HG02763 (cell line): ENCODE measurements around the gene LCAT.

Source experiments
- ATAC-seq: cut with Tn5 transposase; IDR thresholded peaks from one replicate; pipeline ENCODE4 v1.9.1; 2021; ENCODE audit warnings: mild to moderate bottlenecking, moderate library complexity; ENCODE audit not compliant: unreplicated experiment

The LCAT gene

DNA sequence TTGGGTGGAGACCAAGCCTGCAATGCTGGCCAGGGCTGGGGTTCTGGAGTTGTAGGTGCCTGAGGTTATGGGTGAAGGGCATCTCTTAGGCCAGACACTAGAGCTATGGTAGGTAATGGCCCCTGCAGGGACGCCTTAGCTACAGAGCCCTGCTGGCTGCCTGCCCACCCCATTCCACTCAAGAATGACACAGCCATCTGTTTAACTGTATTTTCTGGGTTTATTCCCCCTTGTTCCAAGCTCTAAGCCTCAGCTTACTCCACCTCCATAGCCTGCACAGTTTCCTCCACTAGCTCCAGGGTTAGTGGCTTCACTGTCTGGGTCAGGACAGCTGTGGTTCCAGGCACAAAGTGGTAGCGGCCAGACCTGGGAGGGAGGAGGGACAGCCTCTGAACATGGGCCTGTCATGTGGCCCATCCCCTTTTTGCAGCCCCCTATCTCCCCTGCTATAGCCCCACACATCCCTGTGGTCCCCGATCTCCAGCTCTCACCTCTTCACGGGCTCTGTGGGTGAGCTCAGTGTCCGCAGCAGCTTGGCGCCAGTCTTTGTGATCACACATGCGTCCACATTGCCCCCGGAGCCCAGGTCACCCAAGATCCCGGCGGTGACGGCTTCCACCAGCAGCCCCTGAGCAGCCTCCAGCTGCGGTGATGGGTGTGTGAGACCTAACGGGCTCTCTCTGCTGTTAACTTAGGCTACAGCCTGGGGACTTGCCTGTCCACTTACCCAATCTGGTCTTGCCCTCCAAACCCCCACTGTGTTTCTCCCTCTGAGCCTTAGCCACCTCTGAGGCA, 9.4 kb downstream of the LCAT start:
- ATAC-seq = no peak

DNA sequence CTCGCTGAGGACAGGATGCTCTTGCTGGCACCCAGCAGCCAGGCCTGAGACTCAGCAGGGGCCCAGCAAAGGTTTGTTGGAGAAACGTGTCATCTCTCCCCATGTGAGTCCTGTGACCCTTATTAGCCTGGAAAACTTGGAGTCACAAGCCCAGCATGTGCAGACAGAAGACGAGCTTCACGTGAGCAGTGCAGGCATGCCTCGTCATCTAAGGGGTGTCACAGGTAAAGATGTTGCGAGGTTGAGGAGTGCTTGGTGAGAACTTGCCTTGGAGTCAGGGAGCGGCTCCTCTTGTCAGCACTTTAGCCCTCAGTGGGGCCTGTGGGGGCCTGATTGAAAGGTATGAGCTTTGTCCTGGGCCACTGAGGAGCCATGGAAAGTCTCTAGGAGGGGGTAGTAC, 10.1 kb downstream of the LCAT start:
- ATAC-seq = no peak

DNA sequence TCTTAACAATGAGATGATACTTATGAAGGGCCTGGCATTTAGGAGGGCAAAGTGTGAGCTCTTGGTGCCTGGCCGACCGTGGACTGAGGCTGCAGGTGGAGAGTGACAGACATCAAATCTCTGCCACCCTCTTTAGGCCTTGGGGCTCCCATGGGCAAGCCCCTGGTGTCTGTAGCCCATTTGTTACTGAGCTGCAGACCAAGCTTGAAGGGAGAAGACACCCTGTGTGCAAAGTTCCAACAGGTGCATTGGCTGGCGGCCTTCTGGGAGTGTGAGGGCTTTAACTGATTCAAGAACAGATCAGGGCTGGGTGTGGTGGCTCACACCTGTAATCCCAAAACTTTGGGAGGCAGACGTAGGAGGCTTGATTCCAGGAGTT, 11.5 kb downstream of the LCAT start:
- ATAC-seq = no peak

DNA sequence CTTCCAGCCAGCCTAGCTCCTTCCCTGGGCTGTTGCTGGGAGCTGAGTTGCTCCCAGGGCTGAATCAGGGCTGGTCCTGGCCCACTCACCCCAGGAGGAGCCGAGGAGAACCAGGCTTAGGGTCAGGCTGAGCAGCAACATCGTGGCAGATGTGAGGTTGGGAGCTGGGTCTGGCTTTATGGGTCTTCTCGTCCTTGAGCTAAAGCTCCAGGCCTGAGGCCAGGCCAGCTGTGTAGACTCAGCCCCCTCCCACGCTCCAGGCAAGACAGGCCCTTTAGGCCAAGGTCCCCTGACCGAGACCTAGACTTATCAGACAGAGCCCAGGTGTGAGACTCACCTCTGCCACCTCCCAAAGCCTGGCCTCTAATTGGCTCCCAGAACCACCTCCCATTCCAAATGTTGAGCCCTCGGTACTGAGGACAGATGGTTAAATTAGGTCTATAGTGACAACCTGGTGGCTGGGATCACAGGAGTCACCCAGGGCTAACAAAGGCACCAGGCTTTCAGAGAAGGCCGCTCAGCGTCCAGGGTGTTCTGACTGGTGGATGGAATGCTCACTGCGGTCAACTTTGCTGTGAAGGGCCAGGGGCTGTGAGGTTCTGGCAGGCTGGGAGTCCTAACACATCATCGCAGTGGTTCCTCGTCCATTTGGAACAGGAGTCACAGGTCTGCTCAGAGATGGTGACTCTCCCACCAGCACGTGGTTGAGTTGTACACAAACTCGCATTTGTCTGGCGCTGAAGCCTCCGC, 12.0 kb downstream of the LCAT start, which contains the start of gene CTRL:
TSS of gene CTRL (minus strand) at position 151 of the 750 bp plus-strand sequence. CDS start at position 141, 10 bp downstream.
- no peak for ATAC-seq

DNA sequence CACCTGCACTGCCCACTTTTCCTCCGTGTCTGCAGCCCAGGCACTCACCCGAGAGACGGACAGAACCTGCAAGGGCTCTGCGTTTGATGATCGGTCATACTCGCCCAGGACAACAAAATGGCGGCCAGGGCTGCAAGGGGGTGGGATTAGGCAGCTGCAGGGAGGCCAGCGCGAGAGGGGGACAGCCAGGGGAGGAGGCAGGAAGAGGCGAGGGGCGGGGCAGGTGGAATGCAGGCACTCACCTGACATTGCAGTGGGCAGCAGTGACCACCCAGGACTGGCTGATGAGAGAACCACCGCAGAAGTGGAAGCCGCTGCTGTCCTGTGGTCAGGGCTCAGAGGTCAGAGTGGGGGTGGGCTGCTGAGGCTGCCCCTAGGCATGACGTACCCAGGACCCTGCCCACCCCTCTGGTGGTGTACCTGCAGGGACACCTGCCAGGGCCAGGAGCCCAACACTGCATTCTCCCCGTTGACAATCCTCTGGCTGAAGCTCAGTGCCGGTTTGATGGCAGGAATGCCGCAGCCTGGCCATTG, 13.2 kb downstream of the LCAT start:
- no peak for ATAC-seq

DNA sequence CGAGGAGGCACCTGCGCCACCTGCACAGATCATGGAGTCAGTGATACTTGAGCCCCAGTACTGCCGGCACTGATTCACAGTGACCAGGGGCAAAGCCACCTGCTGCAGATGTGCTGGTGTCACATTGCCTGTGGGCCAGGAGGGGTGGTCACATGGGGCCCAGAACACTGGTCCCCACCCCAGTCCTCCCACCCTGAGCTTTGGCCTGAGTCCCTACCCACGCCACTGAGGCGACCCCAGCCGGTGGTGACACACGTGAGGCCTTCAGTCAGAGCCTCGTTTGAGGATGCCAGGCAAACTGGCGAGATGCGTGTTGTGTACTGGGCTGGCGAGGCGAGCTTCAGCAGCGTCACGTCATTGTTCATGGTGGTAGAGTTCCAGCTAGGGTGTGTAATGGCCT, 13.7 kb downstream of the LCAT start:
- no peak for ATAC-seq

DNA sequence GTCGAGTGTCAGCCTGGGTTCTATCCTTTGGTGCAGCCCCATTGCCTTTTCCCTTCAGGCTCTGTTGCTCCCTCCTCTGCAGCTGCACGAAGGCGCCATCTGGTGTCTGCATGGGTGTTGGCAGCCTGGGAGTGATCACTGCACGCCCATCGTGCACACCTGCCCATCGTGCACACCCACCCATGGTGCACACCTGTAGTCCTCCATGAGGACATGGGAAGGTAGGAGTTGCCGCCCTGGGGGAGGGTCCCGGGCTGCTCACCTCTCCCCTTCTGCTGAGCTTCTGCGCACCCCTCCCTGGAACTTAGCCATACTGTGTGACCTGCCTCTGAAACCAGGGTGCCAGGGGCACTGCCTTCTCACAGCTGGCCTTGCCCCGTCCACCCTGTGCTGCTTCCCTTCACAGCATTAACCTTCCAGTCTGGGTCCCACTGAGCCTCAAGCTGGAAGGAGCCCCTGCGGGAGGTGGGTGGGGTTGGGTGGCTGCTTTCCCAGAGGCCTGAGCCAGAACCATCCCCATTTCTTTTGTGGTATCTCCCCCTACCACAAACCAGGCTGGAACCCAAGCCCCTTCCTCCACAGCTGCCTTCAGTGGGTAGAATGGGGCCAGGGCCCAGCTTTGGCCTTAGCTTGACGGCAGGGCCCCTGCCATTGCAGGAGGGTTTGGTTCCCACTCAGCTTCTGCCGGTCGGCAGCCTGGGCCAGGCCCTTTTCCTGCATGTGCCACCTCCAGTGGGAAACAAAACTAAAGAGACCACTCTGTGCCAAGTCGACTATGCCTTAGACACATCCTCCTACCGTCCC, 15.2 kb downstream of the LCAT start:
- ATAC-seq = no peak

DNA sequence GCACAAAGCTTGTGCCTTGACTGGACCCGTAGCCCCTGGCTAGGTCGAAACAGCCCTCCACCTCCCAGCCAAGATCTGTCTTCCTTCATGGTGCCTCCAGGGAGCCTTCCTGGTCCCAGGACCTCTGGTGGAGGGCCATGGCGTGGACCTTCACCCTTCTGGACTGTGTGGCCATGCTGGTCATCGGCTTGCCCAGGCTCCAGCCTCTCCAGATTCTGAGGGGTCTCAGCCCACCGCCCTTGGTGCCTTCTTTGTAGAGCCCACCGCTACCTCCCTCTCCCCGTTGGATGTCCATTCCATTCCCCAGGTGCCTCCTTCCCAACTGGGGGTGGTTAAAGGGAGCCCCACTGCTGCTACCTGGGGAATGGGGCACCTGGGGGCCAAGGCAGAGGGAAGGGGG, 15.8 kb downstream of the LCAT start:
- ATAC-seq = no peak

DNA sequence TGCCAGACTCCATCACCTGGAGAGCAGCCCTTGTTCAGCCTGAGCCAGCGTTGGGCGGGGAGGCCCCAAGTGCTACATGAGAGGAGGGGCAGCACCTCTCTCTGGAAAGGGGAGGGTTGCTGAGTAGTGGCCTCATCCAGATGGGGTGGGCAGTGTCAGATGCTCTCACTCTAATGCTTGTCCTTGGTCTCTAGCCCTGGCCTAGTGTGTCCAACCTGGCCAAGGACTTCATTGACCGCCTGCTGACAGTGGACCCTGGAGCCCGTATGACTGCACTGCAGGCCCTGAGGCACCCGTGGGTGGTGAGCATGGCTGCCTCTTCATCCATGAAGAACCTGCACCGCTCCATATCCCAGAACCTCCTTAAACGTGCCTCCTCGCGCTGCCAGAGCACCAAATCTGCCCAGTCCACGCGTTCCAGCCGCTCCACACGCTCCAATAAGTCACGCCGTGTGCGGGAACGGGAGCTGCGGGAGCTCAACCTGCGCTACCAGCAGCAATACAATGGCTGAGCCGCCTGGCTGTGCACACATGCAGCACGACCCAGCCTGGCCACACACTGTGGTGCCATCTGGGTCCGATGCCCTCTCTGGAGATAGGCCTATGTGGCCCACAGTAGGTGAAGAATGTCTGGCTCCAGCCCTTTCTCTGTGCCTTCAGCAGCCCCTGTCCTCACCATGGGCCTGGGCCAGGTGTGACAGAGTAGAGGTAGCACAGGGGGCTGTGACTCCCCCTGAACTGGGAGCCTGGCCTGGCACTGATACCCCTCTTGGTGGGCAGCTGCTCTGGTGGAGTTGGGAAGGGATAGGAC, 16.6 kb downstream of the LCAT start:
- ATAC-seq = no peak

DNA sequence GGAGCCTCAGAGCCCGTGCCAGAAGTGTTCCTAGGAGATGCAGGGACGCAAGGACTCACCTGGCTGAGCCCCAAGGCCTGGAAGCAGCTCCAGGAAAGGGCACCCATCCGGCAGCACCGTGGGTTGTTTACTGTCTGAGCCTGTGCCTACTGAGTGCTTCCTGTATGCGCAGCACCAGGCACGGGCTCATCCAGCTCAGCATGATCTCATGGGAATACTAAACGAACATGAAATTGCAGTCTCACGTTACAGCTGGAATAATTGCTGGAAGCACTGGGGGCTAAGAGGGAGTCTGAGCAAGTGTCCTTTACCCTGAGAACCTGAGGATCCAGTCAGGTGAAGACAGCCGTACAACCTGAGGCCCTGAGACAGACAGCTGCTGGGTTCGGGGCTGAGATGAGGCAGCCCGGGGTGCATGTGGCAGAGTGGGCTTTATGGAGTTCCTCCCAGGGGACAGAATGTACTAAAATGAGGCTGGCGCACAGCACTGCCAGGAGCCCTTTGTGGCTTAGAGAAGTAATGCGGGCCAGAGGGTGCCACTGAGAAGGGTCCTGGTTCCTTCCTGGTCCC, 17.7 kb downstream of the LCAT start:
- ATAC-seq = no peak

DNA sequence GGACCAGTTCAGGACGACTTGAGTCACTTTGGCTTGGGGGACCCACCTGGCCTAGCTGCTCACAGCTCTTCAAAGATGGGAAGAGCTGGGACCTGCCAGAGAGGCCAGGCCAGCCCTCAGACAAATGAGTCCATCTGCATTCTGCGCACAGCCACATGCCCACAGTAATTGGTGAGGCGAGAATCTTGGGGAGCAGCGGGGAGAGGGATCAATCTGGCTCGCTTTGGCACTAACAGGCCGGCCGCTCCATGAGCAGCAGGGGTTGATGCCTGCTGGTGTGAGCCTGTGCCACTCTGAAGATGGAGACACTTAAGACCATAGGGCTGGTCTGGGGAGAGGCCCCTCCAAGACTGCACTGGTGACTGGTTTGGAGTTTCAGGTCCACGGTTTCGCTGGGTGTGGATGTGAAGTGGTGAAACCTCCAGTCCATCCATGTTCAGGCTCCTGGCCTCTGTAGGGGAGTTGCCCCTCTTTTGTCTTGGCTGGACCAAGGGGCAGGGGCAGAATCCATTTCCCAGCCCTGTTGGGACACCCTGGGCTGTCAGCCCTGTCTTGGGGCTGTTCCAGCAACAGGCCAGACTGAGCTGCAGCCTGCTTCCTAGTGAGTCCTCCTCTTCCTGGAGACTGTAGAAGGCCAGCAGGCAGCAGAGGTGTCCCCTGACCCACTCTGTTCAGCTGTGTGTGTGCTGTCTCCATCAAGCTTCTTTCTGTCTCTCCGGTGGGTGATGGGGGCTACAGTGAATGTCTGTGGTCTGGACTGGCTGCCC, 19.6 kb downstream of the LCAT start:
- no peak for ATAC-seq

DNA sequence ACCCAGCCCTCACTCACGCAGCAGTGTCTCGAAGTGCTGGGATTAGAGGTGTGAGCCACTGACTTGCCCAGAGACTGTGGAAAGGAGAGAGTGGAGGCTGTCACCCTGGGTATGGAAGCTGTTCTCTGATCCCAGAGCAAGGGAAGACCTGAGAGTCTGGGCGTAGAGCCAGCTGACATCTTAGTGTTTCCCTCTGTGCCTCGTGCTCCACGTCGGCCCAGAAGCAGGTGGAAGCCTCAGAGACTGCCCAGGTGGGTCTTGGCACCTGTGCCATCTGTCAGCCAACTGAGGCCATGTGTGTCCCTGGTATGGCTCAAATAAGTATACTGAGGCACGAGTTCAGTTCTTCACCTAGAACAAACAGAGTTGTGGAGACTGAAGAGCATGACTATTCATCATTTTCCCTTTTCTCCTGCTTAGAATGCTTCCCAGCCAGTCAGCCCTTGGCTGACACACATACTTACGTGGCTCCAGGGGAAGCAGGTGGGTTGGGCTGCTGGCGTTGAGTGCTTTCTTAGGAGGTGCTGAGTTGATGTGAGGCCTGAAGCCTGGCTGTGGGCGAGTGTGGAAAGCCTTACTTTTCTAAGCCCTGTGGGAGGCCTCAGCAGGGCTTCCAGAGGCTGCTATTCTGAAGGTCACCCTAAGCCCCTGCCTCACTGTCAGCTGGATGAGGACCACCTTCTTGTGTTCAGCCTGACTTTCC, 20.4 kb downstream of the LCAT start:
- no peak for ATAC-seq

DNA sequence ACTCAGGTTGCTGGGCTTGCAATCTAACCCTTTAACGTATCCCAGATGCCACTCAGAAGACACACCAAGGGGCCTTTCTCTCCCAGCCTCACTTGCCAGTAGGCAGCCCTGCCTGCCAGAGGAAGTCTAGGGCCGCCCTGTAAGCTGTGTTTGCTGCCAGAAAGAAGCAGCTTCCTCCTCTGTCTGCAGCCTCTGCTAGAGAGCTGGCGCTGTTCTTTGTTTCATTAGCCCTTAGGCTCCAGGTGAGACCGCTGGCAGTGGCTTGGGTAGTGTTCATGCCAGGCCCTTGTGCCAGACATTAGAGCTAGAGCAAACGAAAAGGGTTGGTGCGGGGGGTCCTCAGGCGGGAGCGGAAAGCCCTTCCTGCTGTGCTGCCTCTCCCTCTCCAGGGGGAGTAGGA, 21.2 kb downstream of the LCAT start:
- no peak for ATAC-seq

DNA sequence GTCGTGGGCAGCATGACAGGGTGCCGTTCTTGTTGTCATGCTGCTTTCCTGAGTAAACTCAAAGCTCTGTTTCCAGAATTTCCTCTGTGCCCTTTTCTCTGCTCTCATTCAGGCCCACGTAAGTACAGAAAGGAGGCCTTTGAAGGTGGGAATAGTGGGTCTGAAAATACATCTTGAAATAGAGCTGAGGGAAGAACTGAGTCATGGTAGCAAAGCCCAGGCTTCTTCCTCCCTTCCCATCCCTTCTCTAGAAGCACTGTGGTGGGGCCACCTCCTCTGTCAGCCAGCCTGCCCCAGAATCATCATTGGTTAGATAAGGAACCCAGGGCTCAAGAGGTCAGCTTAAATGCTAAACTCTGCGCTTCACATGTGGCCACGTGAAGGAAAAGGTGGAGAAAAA, 21.7 kb downstream of the LCAT start:
- ATAC-seq = no peak

DNA sequence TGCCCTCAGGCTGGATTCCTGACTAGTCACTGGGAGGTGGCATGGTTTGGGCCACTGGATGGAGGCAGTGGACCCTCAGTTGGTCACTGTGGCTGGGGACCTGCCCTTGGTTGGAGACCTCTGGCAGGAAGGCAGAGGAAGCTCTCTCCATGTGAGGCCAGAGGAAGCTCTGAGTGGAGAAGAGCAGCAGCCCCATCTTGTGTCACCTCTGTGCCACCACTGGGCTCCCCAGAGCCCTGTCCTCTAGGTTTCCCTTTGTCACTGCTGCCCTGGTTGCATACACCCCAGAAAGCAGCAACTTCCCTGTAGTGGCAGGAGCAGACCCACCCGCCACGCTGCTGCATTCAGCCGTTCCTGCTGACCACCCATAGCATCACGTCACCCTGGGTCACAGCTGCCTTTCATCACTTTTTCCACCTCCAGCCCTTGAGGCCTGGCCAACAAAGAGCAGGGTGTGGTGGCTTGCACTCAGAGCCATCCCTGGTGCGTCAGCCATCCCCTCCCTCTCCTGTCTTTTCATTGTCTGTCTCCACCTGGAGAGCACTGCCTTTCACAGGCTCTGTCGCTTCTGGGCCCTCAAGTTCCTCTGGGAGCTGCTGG, 24.2 kb downstream of the LCAT start:
- ATAC-seq = no peak

DNA sequence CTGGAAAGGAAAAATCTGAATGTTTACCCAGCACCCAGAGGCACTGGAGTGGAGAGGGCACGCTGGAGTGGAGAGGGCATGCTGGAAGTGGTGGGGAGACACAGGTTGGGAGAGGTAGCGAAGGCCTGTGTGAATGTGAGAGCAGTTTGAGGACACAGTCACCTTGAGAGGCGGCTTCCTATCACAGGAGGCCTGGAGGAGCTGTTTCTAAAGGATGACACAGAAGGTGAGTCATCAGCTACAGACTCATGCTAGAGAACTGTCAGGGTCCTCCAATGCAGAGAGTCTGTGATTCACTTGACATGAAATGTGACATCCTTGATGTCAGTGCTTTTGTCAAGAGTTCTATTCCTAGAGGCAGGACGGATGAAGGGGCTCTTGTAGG, 26.1 kb downstream of the LCAT start:
- no peak for ATAC-seq

DNA sequence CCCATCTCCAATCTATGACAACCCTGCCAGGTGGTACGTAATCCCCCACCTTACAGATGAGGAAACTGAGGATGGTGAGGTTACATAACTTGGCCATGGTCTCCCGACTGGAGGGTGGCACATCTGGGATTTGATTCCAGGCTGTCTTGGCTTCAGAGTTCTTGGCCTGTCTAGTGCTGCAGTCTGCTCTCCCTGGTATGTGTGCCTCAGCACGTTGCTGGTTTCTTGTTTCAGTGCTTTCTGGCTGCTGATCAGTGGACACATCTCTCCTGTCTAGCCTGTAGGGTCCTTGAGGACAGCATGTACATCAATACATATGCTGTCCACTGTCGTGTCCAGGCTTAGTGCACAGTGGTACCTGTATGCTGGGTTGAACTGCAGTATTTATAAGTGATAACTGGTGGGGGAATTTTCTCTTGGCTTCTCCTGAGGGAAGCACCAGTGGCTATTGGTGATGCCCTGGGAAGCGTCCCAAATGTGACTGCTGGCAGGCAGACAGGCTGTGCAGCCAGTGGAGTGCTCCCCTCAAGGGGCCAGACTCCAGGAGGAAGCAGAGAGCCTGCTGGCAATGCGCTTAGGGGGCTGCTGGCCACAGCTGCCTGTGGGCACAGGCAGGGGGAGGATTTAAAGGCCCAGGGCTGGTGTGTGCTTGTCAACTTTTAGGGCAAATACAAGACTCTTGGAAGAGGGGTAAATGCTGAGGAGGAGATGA, 26.6 kb downstream of the LCAT start:
- no peak for ATAC-seq
